ENCODE measurements around the gene ITGAV.

Gene ITGAV

DNA sequence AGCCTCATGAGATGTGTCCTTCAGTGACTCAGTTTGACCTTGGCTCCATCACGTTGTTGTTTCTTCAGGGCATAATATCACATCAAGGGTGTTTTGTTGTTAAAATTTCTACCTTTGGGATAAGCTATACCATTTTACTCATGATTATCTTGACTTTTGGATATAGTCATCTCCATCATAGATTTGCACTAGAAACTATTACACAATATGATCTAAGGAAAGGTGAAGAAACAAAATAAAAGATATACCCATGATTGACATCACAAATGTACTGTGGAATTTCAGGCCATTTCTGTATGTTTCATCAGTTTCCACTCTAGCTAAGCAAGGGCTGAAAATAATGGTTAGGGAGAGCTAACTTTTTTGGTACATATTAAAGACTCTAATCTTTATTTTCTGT, 79.3 kb downstream of the ITGAV start:
- 100% methylated on average over 1 of the region's 1 CpG for WGBS
- Histone ChIP-seq H3K27me3 (ENCODE audit: insufficient read depth, low read length) (no peaks in the 10 kb centered on the region), H3K9me3 (ENCODE audit: insufficient read depth, low read depth, low read length) (peaks cover 14% of the 10 kb centered on the region), H3K27ac (ENCODE audit: low read depth, low read length) (no peak overlapping the region), H3K36me3 (ENCODE audit: insufficient read depth, low read length) (peaks cover 98% of the 10 kb centered on the region), H3K4me1 (ENCODE audit: insufficient read depth, low read length) (no peaks in the 10 kb centered on the region), H3K4me3 (ENCODE audit: low read length) (no peak overlapping the region), H3K9ac (ENCODE audit: low read depth, low read length) (no peak overlapping the region)

DNA sequence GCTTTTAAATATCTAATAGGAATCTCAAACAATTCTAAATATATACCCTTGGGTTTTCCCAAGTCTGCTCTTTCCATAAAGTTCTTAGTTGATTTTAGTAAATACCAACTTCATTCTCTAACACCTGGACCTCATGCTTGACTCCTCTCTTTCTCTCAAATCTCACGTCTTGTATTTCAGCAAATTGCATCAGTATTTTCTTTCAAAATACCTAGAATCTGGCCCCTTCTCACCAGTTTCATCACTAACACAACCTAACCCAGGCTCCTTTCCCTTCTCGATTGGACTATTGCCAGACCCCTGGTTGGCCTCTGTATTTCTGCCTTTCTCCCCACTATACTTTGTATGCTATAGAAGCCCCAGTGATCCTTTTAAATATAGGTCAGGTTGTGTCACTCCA, 81.0 kb downstream of the ITGAV start:
- whole genome bisulfite sequencing: 93% methylated on average over 2 of the region's 2 CpGs
- Histone ChIP-seq H3K4me3 (ENCODE audit: low read length) (no peak overlapping the region), H3K4me1 (ENCODE audit: insufficient read depth, low read length) (no peaks in the 10 kb centered on the region), H3K27ac (ENCODE audit: low read depth, low read length) (no peak overlapping the region), H3K9me3 (ENCODE audit: insufficient read depth, low read depth, low read length) (peaks cover 14% of the 10 kb centered on the region), H3K9ac (ENCODE audit: low read depth, low read length) (no peak overlapping the region), H3K36me3 (ENCODE audit: insufficient read depth, low read length) (peaks cover 98% of the 10 kb centered on the region), H3K27me3 (ENCODE audit: insufficient read depth, low read length) (no peaks in the 10 kb centered on the region)

DNA sequence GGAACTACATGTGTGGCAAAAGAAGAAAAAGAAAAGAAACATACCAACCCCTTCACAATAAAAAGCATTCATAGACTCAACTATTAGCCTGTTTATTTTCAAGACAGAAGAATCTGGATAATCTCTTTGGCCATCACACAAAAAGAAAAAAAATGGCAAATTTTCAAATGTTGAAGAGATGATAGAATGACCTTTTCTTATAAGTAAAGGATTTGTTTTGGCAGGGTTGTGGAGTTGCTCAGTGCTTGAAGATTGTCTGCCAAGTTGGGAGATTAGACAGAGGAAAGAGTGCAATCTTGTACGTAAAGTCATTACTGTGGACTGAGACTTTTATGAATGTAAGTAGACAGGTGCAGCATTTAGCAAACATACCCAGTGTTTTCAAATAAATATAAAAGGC, 85.5 kb downstream of the ITGAV start:
- no peak overlapping the region for H3K4me3 ChIP-seq (ENCODE audit: low read length)
- H3K36me3 ChIP-seq (ENCODE audit: insufficient read depth, low read length): peaks cover 98% of the 10 kb centered on the region
- 91% methylated on average over 1 of the region's 1 CpG for WGBS
- H3K9me3 ChIP-seq (ENCODE audit: insufficient read depth, low read depth, low read length): peaks cover 14% of the 10 kb centered on the region
- no peaks in the 10 kb centered on the region for H3K27me3 ChIP-seq (ENCODE audit: insufficient read depth, low read length)
- no peaks in the 10 kb centered on the region for H3K4me1 ChIP-seq (ENCODE audit: insufficient read depth, low read length)
- H3K9ac ChIP-seq (ENCODE audit: low read depth, low read length): no peak overlapping the region
- no peak overlapping the region for H3K27ac ChIP-seq (ENCODE audit: low read depth, low read length)

DNA sequence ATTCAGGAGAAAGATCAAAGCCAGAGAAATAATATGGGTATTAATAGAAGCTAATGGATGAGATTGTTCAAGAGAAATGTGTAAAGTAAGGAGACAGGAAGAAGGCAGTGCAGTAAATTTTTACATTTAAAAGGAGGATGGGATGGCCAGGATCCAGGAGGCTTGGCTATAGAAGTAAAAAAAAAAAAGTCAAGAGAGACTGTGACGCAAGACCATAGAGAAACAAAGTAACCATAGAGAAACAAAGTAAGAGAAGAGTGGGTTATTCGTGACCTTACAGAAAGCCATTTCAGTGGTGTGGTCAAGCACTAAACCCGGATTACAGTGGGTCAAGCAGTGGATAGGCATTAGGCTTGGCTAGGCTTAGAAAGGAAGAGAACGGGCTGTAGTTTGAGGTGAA, 93.5 kb downstream of the ITGAV start:
- H3K36me3 ChIP-seq (ENCODE audit: insufficient read depth, low read length): peaks cover 24% of the 10 kb centered on the region
- no peaks in the 10 kb centered on the region for H3K27me3 ChIP-seq (ENCODE audit: insufficient read depth, low read length)
- H3K4me1 ChIP-seq (ENCODE audit: insufficient read depth, low read length): peaks cover 8% of the 10 kb centered on the region; the same call in 1 of the 2 replicates
- H3K9me3 ChIP-seq (ENCODE audit: insufficient read depth, low read depth, low read length): peaks cover 7% of the 10 kb centered on the region; the same call in 1 of the 2 replicates
- WGBS: 81% methylated on average over 4 of the region's 4 CpGs
- no peak overlapping the region for H3K9ac ChIP-seq (ENCODE audit: low read depth, low read length)
- H3K4me3 ChIP-seq (ENCODE audit: low read length): no peak overlapping the region
- no peak overlapping the region for H3K27ac ChIP-seq (ENCODE audit: low read depth, low read length)

DNA sequence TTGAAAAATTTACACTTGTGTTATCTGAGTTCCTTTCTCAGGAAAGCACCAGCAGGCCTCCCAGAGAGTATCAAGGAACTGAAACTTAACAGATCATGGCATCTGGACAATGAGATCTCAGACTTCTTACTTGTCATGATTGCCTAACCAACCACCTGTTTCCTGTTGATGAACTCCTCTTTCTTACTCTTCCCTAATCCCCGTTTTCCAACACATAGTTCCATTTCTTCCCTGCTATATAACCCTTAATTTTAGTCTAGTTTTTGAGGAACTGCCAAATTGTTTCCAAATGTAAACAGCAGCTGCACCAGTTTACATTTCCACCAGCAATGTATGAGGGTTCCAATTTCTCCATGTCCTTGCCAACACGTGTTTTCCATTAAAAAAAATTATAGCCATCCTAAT, 98.0 kb downstream of the ITGAV start:
- Histone ChIP-seq H3K4me1 (ENCODE audit: insufficient read depth, low read length) (peaks cover 8% of the 10 kb centered on the region; the same call in 1 of the 2 replicates), H3K9me3 (ENCODE audit: insufficient read depth, low read depth, low read length) (peaks cover 7% of the 10 kb centered on the region; the same call in 1 of the 2 replicates), H3K4me3 (ENCODE audit: low read length) (no peak overlapping the region), H3K27me3 (ENCODE audit: insufficient read depth, low read length) (no peaks in the 10 kb centered on the region), H3K9ac (ENCODE audit: low read depth, low read length) (no peak overlapping the region), H3K36me3 (ENCODE audit: insufficient read depth, low read length) (no peaks in the 10 kb centered on the region), H3K27ac (ENCODE audit: low read depth, low read length) (no peak overlapping the region)
- 99% methylated on average over 2 of the region's 2 CpGs for WGBS

- Histone ChIP-seq H3K27ac (ENCODE audit: low read depth, low read length) (no peak overlapping the region), H3K4me1 (ENCODE audit: insufficient read depth, low read length) (peaks cover 2% of the 10 kb centered on the region; the same call in 1 of the 2 replicates), H3K36me3 (ENCODE audit: insufficient read depth, low read length) (no peaks in the 10 kb centered on the region), H3K9me3 (ENCODE audit: insufficient read depth, low read depth, low read length) (peaks cover 7% of the 10 kb centered on the region; the same call in 1 of the 2 replicates), H3K27me3 (ENCODE audit: insufficient read depth, low read length) (no peaks in the 10 kb centered on the region), H3K9ac (ENCODE audit: low read depth, low read length) (no peak overlapping the region), H3K4me3 (ENCODE audit: low read length) (no peak overlapping the region)
- 98% methylated on average over 3 of the region's 3 CpGs for WGBS
Measured at GRCh38 chr2:186688813-186689212, 99.0 kb downstream of the ITGAV start.

DNA sequence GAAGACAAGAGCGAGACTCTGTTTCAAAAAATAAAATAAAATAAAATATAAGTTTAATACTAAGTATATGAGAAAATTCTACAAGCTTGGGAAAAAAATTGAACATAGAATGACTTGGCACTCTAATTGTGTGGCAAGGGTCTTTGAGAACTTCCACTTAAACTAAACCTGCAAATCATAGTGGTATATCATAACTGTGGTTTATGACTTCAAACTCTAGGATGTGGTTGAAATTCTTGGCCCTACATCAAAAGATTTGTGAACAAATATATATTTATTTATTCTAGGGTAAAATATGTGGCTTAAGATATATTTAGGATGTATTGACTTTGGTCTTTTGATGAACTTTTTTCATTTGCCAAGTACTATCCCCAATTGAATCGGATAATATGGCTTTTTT, 100.9 kb downstream of the ITGAV start:
- Histone ChIP-seq H3K4me3 (ENCODE audit: low read length) (no peak overlapping the region), H3K27ac (ENCODE audit: low read depth, low read length) (no peak overlapping the region), H3K36me3 (ENCODE audit: insufficient read depth, low read length) (no peaks in the 10 kb centered on the region), H3K9ac (ENCODE audit: low read depth, low read length) (no peak overlapping the region), H3K27me3 (ENCODE audit: insufficient read depth, low read length) (no peaks in the 10 kb centered on the region), H3K4me1 (ENCODE audit: insufficient read depth, low read length) (peaks cover 12% of the 10 kb centered on the region), H3K9me3 (ENCODE audit: insufficient read depth, low read depth, low read length) (peaks cover 7% of the 10 kb centered on the region; the same call in 1 of the 2 replicates)
- 100% methylated on average over 1 of the region's 2 CpGs for WGBS

DNA sequence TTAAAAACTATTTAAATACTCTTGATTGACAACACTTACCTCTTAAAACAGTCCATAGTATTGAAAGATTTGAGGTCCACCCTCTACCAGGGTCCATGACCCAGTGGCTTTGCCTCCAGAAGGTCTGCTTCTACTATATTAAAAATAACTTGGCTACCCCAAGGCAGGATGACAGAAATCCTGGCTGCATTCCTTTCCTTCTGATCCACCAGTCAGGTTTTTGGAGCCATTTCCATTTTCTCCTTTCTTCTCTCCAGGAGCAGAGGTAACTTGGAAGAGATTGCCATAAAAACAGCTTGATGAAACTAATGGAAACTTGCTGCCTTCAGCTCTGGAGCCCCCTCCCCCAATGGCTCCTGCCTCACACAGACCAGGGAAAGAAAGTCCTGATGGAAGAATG, 101.4 kb downstream of the ITGAV start:
- peaks cover 12% of the 10 kb centered on the region for H3K4me1 ChIP-seq (ENCODE audit: insufficient read depth, low read length)
- H3K27me3 ChIP-seq (ENCODE audit: insufficient read depth, low read length): no peaks in the 10 kb centered on the region
- peaks cover 7% of the 10 kb centered on the region; the same call in 1 of the 2 replicates for H3K9me3 ChIP-seq (ENCODE audit: insufficient read depth, low read depth, low read length)
- H3K4me3 ChIP-seq (ENCODE audit: low read length): no peak overlapping the region
- no peaks in the 10 kb centered on the region for H3K36me3 ChIP-seq (ENCODE audit: insufficient read depth, low read length)
- no peak overlapping the region for H3K9ac ChIP-seq (ENCODE audit: low read depth, low read length)
- H3K27ac ChIP-seq (ENCODE audit: low read depth, low read length): no peak overlapping the region

GRCh38 chr2:186691900-186692299, 102.0 kb downstream of the ITGAV start:
- H3K36me3 ChIP-seq (ENCODE audit: insufficient read depth, low read length): no peaks in the 10 kb centered on the region
- no peak overlapping the region for H3K9ac ChIP-seq (ENCODE audit: low read depth, low read length)
- H3K27me3 ChIP-seq (ENCODE audit: insufficient read depth, low read length): no peaks in the 10 kb centered on the region
- no peak overlapping the region for H3K4me3 ChIP-seq (ENCODE audit: low read length)
- H3K4me1 ChIP-seq (ENCODE audit: insufficient read depth, low read length): peaks cover 12% of the 10 kb centered on the region
- H3K9me3 ChIP-seq (ENCODE audit: insufficient read depth, low read depth, low read length): peaks cover 7% of the 10 kb centered on the region; the same call in 1 of the 2 replicates
- WGBS: 91% methylated on average over 5 of the region's 5 CpGs
- no peak overlapping the region for H3K27ac ChIP-seq (ENCODE audit: low read depth, low read length)

GRCh38 chr2:186693446-186693832, 103.6 kb downstream of the ITGAV start:
- peak overlapping the region; percentile 83 for H3K9ac ChIP-seq (ENCODE audit: low read depth, low read length)
- WGBS: 39% methylated on average over 5 of the region's 7 CpGs
- H3K27me3 ChIP-seq (ENCODE audit: insufficient read depth, low read length): no peaks in the 10 kb centered on the region
- H3K4me1 ChIP-seq (ENCODE audit: insufficient read depth, low read length): peaks cover 12% of the 10 kb centered on the region
- H3K9me3 ChIP-seq (ENCODE audit: insufficient read depth, low read depth, low read length): no peaks in the 10 kb centered on the region
- peak overlapping the region; percentile 87 for H3K4me3 ChIP-seq (ENCODE audit: low read length)
- no peaks in the 10 kb centered on the region for H3K36me3 ChIP-seq (ENCODE audit: insufficient read depth, low read length)
- no peak overlapping the region for H3K27ac ChIP-seq (ENCODE audit: low read depth, low read length)

- Histone ChIP-seq H3K36me3 (ENCODE audit: insufficient read depth, low read length) (no peaks in the 10 kb centered on the region), H3K27me3 (ENCODE audit: insufficient read depth, low read length) (no peaks in the 10 kb centered on the region), H3K4me1 (ENCODE audit: insufficient read depth, low read length) (peaks cover 12% of the 10 kb centered on the region), H3K27ac (ENCODE audit: low read depth, low read length) (no peak overlapping the region), H3K4me3 (ENCODE audit: low read length) (peak overlapping the region; percentile 87), H3K9ac (ENCODE audit: low read depth, low read length) (0 out of 2 replicates have a peak overlapping the region, but pooled peaks have one; percentile 8), H3K9me3 (ENCODE audit: insufficient read depth, low read depth, low read length) (no peaks in the 10 kb centered on the region)
- 75% methylated on average over 8 of the region's 9 CpGs for WGBS
Measured at GRCh38 chr2:186695081-186695756, 105.4 kb downstream of the ITGAV start.

GRCh38 chr2:186696290-186696689, 106.4 kb downstream of the ITGAV start:
- H3K4me3 ChIP-seq (ENCODE audit: low read length): no peak overlapping the region
- H3K27me3 ChIP-seq (ENCODE audit: insufficient read depth, low read length): no peaks in the 10 kb centered on the region
- peaks cover 12% of the 10 kb centered on the region for H3K4me1 ChIP-seq (ENCODE audit: insufficient read depth, low read length)
- no peak overlapping the region for H3K27ac ChIP-seq (ENCODE audit: low read depth, low read length)
- no peaks in the 10 kb centered on the region for H3K9me3 ChIP-seq (ENCODE audit: insufficient read depth, low read depth, low read length)
- 90% methylated on average over 4 of the region's 4 CpGs for WGBS
- no peaks in the 10 kb centered on the region for H3K36me3 ChIP-seq (ENCODE audit: insufficient read depth, low read length)
- no peak overlapping the region for H3K9ac ChIP-seq (ENCODE audit: low read depth, low read length)
